Measurements from ENCODE around the gene ORC4.

The ORC4 gene

DNA sequence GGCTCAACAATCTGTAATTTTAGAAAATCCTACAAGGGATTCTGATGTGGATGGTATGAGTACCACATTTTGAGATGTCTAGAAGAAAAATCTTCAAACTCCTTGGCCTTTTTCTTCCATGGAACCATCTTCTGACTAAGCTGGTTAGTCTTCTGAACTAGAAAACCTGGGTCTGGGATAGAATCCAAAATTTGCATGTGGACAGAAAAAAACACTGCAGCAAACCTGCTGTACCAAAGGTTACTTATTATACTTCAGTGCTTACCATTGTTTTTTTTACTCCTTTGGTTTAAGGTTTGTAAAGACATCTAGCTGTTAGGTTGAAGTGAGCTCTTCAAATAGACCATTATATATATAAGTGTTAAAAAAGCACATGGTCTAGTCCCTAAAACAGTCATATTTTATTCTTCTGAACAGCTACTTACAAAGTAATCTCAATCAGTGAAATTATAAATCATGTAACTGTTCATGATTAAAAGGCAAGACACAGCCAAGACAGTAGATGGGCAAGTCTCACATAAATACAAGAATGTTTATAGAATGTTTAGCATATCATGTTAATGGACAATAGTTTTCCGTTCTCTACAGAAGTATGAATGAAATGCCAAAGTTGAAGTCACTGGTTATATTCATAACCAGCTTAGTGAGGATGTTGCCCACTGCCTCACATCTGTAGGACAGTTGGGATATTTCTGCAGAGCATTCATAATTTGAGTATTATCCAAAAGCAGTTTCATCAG, 85.5 kb downstream of the ORC4 start:
- no peak for DNase-seq
- TF ChIP-seq GATA1 (IDR thresholded peaks at IDR 0.05; ENCODE audit: low read depth, low read length) (no peak), POLR2A (IDR thresholded peaks at IDR 0.05; ENCODE audit: low read length) (no peak)

- no peak for TF ChIP-seq POLR2A (IDR thresholded peaks at IDR 0.05; ENCODE audit: low read length)
- TF ChIP-seq GATA1 (IDR thresholded peaks at IDR 0.05; ENCODE audit: low read depth, low read length), result no peak
- DNase-seq, result no peak
These were observed 86.6 kb downstream of the ORC4 start for GRCh38 chr2:147933931-147934330.

GRCh38 chr2:147927053-147927588, 93.4 kb downstream of the ORC4 start:
- no peak for TF ChIP-seq POLR2A (IDR thresholded peaks at IDR 0.05; ENCODE audit: low read length)
- TF ChIP-seq GATA1 (IDR thresholded peaks at IDR 0.05; ENCODE audit: low read depth, low read length), result no peak
- DNase-seq, result no peak

GRCh38 chr2:147925886-147926285, 94.7 kb downstream of the ORC4 start:
- TF ChIP-seq POLR2A (IDR thresholded peaks at IDR 0.05; ENCODE audit: low read length), result no peak
- no peak for TF ChIP-seq GATA1 (IDR thresholded peaks at IDR 0.05; ENCODE audit: low read depth, low read length)
- DNase-seq, result no peak

DNA sequence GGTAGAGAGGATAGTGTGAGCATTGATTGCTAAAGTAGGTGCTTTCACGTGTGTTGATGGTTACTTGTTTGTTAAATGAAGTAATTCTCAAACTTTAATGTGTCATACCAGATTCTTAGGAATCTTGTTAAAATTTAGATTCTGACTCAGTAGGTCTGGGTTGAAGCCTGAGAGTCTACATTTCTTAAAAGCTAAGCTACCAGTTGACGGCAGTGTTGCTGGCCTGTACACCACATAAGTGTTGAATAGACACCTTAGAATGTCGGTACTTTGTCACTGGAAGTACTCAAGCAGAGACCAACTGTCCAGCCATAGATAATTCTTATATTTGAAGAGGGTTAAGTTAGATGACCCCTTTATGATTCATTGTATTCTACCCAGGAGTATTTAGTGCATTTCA, 95.9 kb downstream of the ORC4 start:
- TF ChIP-seq POLR2A (IDR thresholded peaks at IDR 0.05; ENCODE audit: low read length) (no peak), GATA1 (IDR thresholded peaks at IDR 0.05; ENCODE audit: low read depth, low read length) (no peak)
- no peak for DNase-seq

DNA sequence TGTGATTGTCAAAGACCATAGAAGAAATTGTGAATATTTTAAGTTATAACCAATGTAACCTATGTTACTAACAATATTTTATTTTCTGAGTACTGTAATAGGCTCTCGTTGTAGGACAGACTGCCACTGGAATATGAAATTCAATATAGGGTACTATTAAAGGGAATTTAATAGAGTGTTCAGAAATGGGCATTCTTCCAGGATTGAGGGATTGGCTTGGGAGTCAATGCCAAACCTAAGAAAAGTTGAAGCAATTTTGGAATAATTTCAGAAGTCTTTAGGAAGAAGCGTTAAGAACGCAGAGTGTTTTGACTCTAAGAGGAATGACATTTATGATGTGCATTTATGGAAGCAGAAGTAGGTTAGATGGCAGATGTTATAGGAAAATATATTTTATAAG, 96.7 kb downstream of the ORC4 start:
- TF ChIP-seq POLR2A (IDR thresholded peaks at IDR 0.05; ENCODE audit: low read length), result no peak
- no peak for TF ChIP-seq GATA1 (IDR thresholded peaks at IDR 0.05; ENCODE audit: low read depth, low read length)
- no peak for DNase-seq

GRCh38 chr2:147917161-147917560, 103.4 kb downstream of the ORC4 start:
- no peak for TF ChIP-seq GATA1 (IDR thresholded peaks at IDR 0.05; ENCODE audit: low read depth, low read length)
- no peak for TF ChIP-seq POLR2A (IDR thresholded peaks at IDR 0.05; ENCODE audit: low read length)
- no peak for DNase-seq

- no peak for DNase-seq
- TF ChIP-seq GATA1 (IDR thresholded peaks at IDR 0.05; ENCODE audit: low read depth, low read length) (no peak), POLR2A (IDR thresholded peaks at IDR 0.05; ENCODE audit: low read length) (no peak)
These were observed 103.8 kb downstream of the ORC4 start for GRCh38 chr2:147916723-147917122.

DNA sequence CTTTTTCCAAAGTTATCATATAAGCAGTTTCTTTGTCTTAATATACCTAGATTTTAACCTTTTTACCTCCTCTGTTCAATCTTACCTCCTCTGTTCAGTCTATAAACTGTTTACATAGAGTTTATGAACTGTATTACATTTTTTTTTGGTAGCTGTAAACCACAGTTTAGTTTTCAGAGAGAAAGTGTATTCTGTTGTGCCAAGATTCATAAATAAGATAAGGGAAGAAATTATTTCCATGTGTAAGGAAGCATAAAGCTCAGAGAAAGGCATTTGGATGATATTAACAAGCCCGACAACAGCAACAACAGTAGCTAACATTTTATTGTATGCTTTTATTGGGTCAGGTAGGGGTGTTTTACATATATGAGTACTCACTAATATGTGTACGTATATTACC, 104.5 kb downstream of the ORC4 start:
- TF ChIP-seq GATA1 (IDR thresholded peaks at IDR 0.05; ENCODE audit: low read depth, low read length), result no peak
- no peak for TF ChIP-seq POLR2A (IDR thresholded peaks at IDR 0.05; ENCODE audit: low read length)
- no peak for DNase-seq

GRCh38 chr2:147913701-147914480, 106.6 kb downstream of the ORC4 start:
- TF ChIP-seq POLR2A (IDR thresholded peaks at IDR 0.05; ENCODE audit: low read length) (no peak), GATA1 (IDR thresholded peaks at IDR 0.05; ENCODE audit: low read depth, low read length) (no peak)
- no peak for DNase-seq

DNA sequence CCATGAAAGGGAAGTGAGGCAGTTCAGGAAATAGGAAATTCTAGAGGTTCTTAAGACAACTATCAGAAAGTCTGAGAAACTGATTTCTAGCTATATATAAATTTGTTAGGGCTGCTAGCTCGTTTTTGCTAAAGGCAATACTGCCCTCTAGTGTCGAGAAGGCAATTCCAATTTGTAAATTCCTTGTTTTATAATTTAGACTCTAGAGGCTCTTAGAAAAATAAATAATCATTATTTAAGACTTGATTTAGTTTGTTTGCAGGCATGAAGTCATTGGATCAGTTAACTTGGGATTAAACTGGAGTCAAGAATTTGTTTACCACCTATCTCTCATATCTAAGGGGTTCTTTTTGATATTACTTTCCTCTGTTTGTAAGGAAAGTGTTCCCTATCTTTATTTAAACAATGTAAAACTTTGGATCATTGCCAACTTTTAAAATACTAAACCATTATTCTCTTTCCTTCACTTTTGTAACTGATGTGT, 109.5 kb downstream of the ORC4 start:
- DNase-seq, result peak; percentile 59 to 79
- TF ChIP-seq GATA1 (IDR thresholded peaks at IDR 0.05; ENCODE audit: low read depth, low read length), result no peak
- TF ChIP-seq POLR2A (IDR thresholded peaks at IDR 0.05; ENCODE audit: low read length), result no peak

- DNase-seq, result no peak
- TF ChIP-seq GATA1 (IDR thresholded peaks at IDR 0.05; ENCODE audit: low read depth, low read length) (no peak), POLR2A (IDR thresholded peaks at IDR 0.05; ENCODE audit: low read length) (no peak)
These were observed 111.4 kb downstream of the ORC4 start for GRCh38 chr2:147909178-147909577.

DNA sequence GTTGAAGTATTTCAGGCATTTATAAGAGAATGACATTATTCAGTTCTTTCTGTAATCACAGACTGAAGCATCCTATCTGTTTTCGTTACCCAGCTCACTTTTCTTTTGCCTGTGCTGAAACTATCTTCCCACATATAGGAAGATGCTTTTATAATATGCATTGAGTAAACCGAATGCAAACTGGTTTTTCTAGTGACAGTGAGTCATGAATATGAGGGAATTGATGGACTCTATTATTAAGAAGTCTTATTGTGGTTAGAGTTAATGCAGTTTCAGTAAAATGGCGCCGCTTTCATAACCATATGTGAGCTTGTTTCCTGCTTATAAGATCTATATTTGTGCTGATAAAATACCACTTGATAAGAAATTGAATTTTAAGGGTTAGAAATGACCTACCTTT, 116.5 kb downstream of the ORC4 start:
- DNase-seq, result no peak
- TF ChIP-seq GATA1 (IDR thresholded peaks at IDR 0.05; ENCODE audit: low read depth, low read length) (no peak), POLR2A (IDR thresholded peaks at IDR 0.05; ENCODE audit: low read length) (no peak)

DNA sequence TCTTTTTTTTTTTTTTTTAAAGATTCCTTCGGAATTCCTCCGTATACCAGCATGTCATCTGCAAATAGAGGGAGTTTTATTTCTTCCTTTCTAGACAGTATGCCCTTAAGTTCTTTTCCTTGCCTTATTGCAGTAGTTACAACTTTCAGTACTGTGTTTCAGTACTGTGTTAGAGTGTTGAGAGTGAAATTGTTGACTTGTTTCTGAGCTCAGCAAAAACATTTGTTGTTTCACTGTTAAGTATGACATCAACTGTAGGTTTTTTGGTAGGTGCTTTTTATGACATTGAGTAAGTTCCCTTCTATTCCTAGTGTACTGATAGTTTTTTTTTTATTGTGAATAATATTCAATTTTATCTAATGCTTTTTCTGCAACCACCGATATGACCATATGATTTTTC, 131.9 kb downstream of the ORC4 start:
- no peak for DNase-seq
- no peak for TF ChIP-seq POLR2A (IDR thresholded peaks at IDR 0.05; ENCODE audit: low read length)
- TF ChIP-seq GATA1 (IDR thresholded peaks at IDR 0.05; ENCODE audit: low read depth, low read length), result no peak
